ENCODE data around the gene DDX17.

DNA sequence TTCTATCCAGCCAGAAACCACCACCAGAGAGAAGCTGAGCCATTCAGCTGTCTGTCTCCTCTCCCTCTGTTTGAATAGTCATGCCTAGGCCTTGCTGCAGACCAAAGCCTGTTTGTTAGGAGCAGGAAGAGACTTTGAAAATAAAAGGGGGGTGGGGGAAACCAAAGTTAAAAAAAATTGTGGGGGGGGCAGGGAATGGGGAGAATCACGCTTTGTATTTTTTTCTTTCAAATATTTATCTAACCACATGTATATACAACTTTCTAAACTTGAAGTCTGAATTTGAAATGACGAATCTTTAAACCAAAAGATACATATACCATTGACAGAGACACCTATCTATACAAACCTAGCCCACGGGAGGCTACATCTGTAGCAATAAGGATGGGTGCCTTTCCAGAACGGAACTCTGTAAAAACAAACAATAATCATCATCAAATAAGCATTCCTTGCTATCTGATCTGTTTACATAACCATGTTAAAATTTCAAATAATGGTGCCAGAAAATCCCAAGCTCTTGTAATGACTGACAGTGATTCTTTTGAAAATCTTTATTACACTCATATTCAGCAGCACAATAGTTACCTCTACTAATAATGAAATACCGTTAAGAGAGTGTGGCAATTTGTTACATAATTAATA is 14.3 kb downstream of the DDX17 start:
- TF ChIP-seq, protein P1, sequence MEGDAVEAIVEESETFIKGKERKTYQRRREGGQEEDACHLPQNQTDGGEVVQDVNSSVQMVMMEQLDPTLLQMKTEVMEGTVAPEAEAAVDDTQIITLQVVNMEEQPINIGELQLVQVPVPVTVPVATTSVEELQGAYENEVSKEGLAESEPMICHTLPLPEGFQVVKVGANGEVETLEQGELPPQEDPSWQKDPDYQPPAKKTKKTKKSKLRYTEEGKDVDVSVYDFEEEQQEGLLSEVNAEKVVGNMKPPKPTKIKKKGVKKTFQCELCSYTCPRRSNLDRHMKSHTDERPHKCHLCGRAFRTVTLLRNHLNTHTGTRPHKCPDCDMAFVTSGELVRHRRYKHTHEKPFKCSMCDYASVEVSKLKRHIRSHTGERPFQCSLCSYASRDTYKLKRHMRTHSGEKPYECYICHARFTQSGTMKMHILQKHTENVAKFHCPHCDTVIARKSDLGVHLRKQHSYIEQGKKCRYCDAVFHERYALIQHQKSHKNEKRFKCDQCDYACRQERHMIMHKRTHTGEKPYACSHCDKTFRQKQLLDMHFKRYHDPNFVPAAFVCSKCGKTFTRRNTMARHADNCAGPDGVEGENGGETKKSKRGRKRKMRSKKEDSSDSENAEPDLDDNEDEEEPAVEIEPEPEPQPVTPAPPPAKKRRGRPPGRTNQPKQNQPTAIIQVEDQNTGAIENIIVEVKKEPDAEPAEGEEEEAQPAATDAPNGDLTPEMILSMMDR (IDR thresholded peaks at IDR 0.05): no peak
- TF ChIP-seq POLR2AphosphoS5 (IDR thresholded peaks at IDR 0.05): no peak

Data from upper lobe of left lung (tissue), 4 donors.